Measurements from ENCODE around the gene SRGAP3. TPM values are rescaled to one million over a fixed set of nuclear protein-coding genes. Genes with fewer than 3 reads are reported as not detected.

The SRGAP3 gene
- polyA plus RNA-seq, 3 donors = 0.27 to 1.3 (median 0.87) TPM

DNA sequence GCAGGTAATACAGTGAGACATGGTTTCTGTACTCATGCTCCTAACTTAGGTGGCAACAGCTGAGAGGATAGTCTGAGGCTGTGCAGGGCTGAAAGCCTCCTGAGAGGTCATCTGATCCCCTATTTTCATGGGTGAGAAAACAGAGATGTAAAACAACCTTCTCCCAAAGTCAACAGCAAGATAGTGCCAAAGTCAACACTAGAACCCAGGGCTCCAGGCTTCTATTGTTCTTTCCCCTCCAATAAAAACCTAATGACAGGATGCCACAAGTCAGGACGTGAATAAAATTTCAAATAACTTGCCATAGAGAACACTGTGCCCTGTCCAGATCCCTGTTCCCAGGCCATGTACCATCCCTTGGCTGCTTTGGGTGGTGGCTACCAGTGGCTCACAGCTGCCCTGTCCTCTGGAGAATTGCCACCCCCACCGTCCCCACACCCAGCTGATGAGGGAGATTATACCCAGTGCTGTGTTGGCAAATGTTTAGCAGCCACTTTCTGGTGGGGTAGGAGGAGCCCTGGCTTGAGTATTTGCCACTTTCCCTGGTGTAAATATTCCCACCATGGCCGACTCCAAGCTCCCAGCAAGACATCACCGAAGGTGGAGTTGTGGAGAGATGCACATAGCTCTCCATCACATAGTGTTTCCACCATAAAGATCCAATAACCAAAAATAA is 54.8 kb downstream of the SRGAP3 start:
- Histone ChIP-seq H3K4me1 (ENCODE audit: control insufficient read depth in 1 of 2, insufficient read depth in 2 of 2, low read length in 2 of 2) (no peaks in the 10 kb centered on the region), H3K4me2 (replicated peaks; ENCODE audit: extremely low read depth, low read length, poor library complexity, severe bottlenecking) (no peak overlapping the region), H4K20me1 (ENCODE audit: insufficient read depth, low read length) (no peaks in the 10 kb centered on the region), H3K27me3 (ENCODE audit: control insufficient read depth in 2 of 2, insufficient read depth in 2 of 2, low read length in 2 of 2) (no peaks in the 10 kb centered on the region), H3K27ac (ENCODE audit: low read depth in 1 of 2, low read length in 2 of 2) (no peak overlapping the region), H3K4me3 (replicated peaks in 1 of 3; ENCODE audit: low read depth in 2 of 3, low read length in 3 of 3) (no peak overlapping the region), H3K9me3 (replicated peaks in 1 of 2; ENCODE audit: control insufficient read depth in 1 of 2, insufficient read depth in 1 of 2, low read length in 2 of 2) (no peaks in the 10 kb centered on the region), H3K36me3 (replicated peaks in 1 of 2; ENCODE audit: control insufficient read depth in 1 of 2, insufficient read depth in 2 of 2, low read length in 2 of 2) (no peaks in the 10 kb centered on the region), H2AFZ (ENCODE audit: insufficient read depth, low read depth, low read length, poor library complexity, severe bottlenecking) (no peak overlapping the region), H3K79me2 (ENCODE audit: insufficient read depth, low read length) (no peaks in the 10 kb centered on the region), H3K9ac (ENCODE audit: insufficient read depth, low read length, poor library complexity, severe bottlenecking) (no peak overlapping the region)
- Mint-ChIP-seq H3K4me1 (no peaks in the 10 kb centered on the region), H3K27me3 (ENCODE audit: low read depth in 3 of 3) (peaks cover 0 to 4% (median 0%) of the 10 kb centered on the region in 3 donors), H3K4me3 (no peak overlapping the region), H3K27ac (no peak overlapping the region), H3K36me3 (no peaks in the 10 kb centered on the region), H3K9me3 (peaks cover 0 to 4% (median 0%) of the 10 kb centered on the region in 7 donors)
- no CpG with 5 or more reads among the region's 4 CpGs for WGBS (ENCODE audit: insufficient coverage)
- intact Hi-C loops (cut with micrococcal nuclease) = no loop called here
- TF ChIP-seq, protein P1, sequence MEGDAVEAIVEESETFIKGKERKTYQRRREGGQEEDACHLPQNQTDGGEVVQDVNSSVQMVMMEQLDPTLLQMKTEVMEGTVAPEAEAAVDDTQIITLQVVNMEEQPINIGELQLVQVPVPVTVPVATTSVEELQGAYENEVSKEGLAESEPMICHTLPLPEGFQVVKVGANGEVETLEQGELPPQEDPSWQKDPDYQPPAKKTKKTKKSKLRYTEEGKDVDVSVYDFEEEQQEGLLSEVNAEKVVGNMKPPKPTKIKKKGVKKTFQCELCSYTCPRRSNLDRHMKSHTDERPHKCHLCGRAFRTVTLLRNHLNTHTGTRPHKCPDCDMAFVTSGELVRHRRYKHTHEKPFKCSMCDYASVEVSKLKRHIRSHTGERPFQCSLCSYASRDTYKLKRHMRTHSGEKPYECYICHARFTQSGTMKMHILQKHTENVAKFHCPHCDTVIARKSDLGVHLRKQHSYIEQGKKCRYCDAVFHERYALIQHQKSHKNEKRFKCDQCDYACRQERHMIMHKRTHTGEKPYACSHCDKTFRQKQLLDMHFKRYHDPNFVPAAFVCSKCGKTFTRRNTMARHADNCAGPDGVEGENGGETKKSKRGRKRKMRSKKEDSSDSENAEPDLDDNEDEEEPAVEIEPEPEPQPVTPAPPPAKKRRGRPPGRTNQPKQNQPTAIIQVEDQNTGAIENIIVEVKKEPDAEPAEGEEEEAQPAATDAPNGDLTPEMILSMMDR (IDR thresholded peaks at IDR 0.05) = no peak
- no peak for DNase-seq

DNA sequence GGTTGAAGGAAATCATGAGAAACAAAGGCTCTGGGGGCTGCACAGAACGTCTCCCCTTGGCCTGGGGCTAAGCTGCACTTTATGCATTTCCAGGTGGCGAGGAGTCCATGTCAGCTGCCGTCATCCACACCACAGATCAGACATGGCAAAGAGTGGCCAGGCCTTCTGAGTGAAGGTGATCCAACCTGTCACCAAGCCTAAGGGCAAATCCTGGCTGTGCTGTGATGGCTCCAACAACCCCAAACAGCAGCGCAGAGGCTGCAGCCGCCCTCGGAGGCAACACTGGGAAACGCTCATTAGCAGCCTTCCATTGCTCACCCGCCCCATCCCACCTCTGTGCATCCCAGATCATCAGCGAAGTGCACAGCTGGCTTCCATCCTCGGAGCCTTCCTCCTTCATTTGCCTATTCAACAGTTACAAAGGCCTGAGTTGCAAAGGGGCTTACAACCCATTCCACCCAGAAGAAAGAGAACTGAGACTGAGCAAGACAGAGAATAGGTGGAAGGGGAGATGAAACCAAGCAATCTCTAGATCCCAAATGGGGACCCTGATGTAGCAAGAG is 55.7 kb downstream of the SRGAP3 start:
- Histone ChIP-seq H3K4me3 (replicated peaks in 1 of 3; ENCODE audit: low read depth in 2 of 3, low read length in 3 of 3) (no peak overlapping the region), H3K9ac (ENCODE audit: insufficient read depth, low read length, poor library complexity, severe bottlenecking) (no peak overlapping the region), H3K79me2 (ENCODE audit: insufficient read depth, low read length) (no peaks in the 10 kb centered on the region), H3K27me3 (ENCODE audit: control insufficient read depth in 2 of 2, insufficient read depth in 2 of 2, low read length in 2 of 2) (no peaks in the 10 kb centered on the region), H4K20me1 (ENCODE audit: insufficient read depth, low read length) (no peaks in the 10 kb centered on the region), H3K36me3 (replicated peaks in 1 of 2; ENCODE audit: control insufficient read depth in 1 of 2, insufficient read depth in 2 of 2, low read length in 2 of 2) (no peaks in the 10 kb centered on the region), H3K4me1 (ENCODE audit: control insufficient read depth in 1 of 2, insufficient read depth in 2 of 2, low read length in 2 of 2) (no peaks in the 10 kb centered on the region), H3K9me3 (replicated peaks in 1 of 2; ENCODE audit: control insufficient read depth in 1 of 2, insufficient read depth in 1 of 2, low read length in 2 of 2) (no peaks in the 10 kb centered on the region), H3K4me2 (replicated peaks; ENCODE audit: extremely low read depth, low read length, poor library complexity, severe bottlenecking) (no peak overlapping the region), H3K27ac (ENCODE audit: low read depth in 1 of 2, low read length in 2 of 2) (no peak overlapping the region), H2AFZ (ENCODE audit: insufficient read depth, low read depth, low read length, poor library complexity, severe bottlenecking) (no peak overlapping the region)
- H3K27ac Mint-ChIP-seq = peak overlapping the region in 1 of 7 donors; percentile 69
- no peak overlapping the region for H3K4me3 Mint-ChIP-seq
- H3K4me1 Mint-ChIP-seq = no peaks in the 10 kb centered on the region
- H3K9me3 Mint-ChIP-seq = peaks cover 0 to 4% (median 0%) of the 10 kb centered on the region in 7 donors
- TF ChIP-seq, protein P1 (IDR thresholded peaks at IDR 0.05) = no peak
- H3K36me3 Mint-ChIP-seq = no peaks in the 10 kb centered on the region
- H3K27me3 Mint-ChIP-seq (ENCODE audit: low read depth in 3 of 3) = peaks cover 0 to 4% (median 0%) of the 10 kb centered on the region in 3 donors
- WGBS (ENCODE audit: insufficient coverage) = 93% methylated on average over 8 of the region's 10 CpGs
- intact Hi-C loops (cut with micrococcal nuclease) = no loop called here
- no peak for DNase-seq

Data from CD14-positive monocyte (primary cell).